HEK293 (cell line): ENCODE results near the gene NEK1.

ENCODE experiments used
- ZNF426 ChIP-seq: fragments of 450-650 bp; formaldehyde crosslinking; IDR thresholded peaks from 2 replicates; pipeline ENCODE4 v1.5.1; 2017; ENCODE audit warnings: missing biosample characterization, missing genetic modification characterization, mild to moderate bottlenecking, inconsistent platforms, moderate library complexity
- ZSCAN30 ChIP-seq: fragments of 450-650 bp; IDR thresholded peaks from 2 replicates; pipeline ENCODE4 v1.5.1; 2018; ENCODE audit warnings: missing biosample characterization, mild to moderate bottlenecking, missing genetic modification characterization, moderate library complexity
- TF ChIP-seq, protein P1 (sequence below): fragments of 450-650 bp; formaldehyde crosslinking; IDR thresholded peaks from 2 replicates; pipeline ENCODE4 v1.5.1; 2016; ENCODE audit warnings: missing biosample characterization, missing genetic modification characterization

DNA sequence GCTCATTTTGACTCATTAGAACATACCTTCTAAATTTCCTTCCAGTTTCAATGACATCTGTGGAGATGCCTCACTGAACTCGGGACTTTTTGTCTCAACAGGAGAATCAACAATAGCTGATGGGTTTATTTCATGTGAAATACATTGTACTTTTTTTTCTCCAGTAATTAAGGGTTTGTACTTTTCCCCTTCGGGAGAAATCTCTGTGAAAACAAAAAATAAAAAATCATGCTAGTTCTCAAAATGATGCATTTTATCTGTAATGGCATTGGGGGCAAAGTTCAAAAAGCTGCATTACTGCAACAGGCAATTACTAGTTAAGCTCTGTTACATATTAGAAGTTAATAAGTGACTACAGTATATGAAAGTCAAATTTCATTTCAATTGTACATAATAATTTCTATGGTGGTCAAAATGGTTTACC is 174.3 kb downstream of the NEK1 start:
- TF ChIP-seq, protein P1, sequence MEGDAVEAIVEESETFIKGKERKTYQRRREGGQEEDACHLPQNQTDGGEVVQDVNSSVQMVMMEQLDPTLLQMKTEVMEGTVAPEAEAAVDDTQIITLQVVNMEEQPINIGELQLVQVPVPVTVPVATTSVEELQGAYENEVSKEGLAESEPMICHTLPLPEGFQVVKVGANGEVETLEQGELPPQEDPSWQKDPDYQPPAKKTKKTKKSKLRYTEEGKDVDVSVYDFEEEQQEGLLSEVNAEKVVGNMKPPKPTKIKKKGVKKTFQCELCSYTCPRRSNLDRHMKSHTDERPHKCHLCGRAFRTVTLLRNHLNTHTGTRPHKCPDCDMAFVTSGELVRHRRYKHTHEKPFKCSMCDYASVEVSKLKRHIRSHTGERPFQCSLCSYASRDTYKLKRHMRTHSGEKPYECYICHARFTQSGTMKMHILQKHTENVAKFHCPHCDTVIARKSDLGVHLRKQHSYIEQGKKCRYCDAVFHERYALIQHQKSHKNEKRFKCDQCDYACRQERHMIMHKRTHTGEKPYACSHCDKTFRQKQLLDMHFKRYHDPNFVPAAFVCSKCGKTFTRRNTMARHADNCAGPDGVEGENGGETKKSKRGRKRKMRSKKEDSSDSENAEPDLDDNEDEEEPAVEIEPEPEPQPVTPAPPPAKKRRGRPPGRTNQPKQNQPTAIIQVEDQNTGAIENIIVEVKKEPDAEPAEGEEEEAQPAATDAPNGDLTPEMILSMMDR (tag by site-specific recombination): no peak
- no peak for TF ChIP-seq ZSCAN30
- no peak for TF ChIP-seq ZNF426 (tag by site-specific recombination)
